Activated naive CD4-positive, alpha-beta T cell treated with anti-CD3 and anti-CD28 coated beads, Interleukin-2, amount 50 U/mL, for 24 hours (primary cell): Measurements from ENCODE around the gene AMZ1.
"Not testable (repeated sequence)": the region's sequence is repeated elsewhere in the genome, so short reads cannot be mapped to it uniquely, and the experiment has no call there.

Experiments used
- H3K27ac Mint-ChIP-seq: one replicate; pipeline ENCODE4 v1.8.0; 2021; ENCODE audit warnings: mild to moderate bottlenecking, mixed read lengths
- H3K27me3 Mint-ChIP-seq: one replicate; pipeline ENCODE4 v1.8.0; 2021; ENCODE audit warnings: mixed read lengths
- H3K36me3 Mint-ChIP-seq: one replicate; pipeline ENCODE4 v1.8.0; 2021; ENCODE audit warnings: mixed read lengths
- H3K4me1 Mint-ChIP-seq: one replicate; pipeline ENCODE4 v1.8.0; 2021; ENCODE audit warnings: mixed read lengths
- H3K4me3 Mint-ChIP-seq: one replicate; pipeline ENCODE4 v1.8.0; 2021; ENCODE audit warnings: mild to moderate bottlenecking, mixed read lengths
- H3K9me3 Mint-ChIP-seq: one replicate; pipeline ENCODE4 v1.8.0; 2021; ENCODE audit warnings: mixed read lengths

AMZ1 gene

DNA sequence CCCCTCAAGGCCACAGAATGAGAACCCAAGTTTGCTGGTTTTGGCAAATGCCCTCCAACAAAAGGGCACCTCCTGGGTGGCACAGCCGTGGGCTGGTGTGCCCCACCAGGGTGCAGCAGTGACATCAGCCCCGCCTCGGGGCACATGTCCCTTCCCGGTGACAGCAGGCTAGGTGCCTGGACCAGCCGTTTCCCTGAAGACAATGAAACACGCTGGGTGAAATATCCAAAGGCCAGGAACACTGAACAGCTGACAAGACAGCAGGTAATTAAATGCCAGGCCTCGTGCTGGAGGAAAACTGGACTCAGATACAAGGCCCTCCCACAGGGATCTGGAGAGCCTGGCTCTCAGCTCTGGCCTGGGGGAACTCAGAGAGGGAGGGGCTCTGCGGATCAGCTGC is 11.4 kb upstream of the AMZ1 start:
- H3K27ac Mint-ChIP-seq, H3K4me1 Mint-ChIP-seq, H3K9me3 Mint-ChIP-seq, H3K4me3 Mint-ChIP-seq, H3K36me3 Mint-ChIP-seq, H3K27me3 Mint-ChIP-seq: not testable (repeated sequence)

- H3K4me1 Mint-ChIP-seq, H3K9me3 Mint-ChIP-seq, H3K27me3 Mint-ChIP-seq, H3K4me3 Mint-ChIP-seq, H3K27ac Mint-ChIP-seq, H3K36me3 Mint-ChIP-seq: not testable (repeated sequence)
These were observed 9.5 kb upstream of the AMZ1 start for GRCh38 chr7:2678454-2678853.

GRCh38 chr7:2679135-2680127 is 8.6 kb upstream of the AMZ1 start:
- not testable (repeated sequence) for H3K36me3 Mint-ChIP-seq, H3K27me3 Mint-ChIP-seq, H3K4me3 Mint-ChIP-seq, H3K9me3 Mint-ChIP-seq, H3K4me1 Mint-ChIP-seq
- H3K27ac Mint-ChIP-seq = peak overlapping the region; percentile 77

GRCh38 chr7:2680256-2680655 is 7.7 kb upstream of the AMZ1 start:
- no peaks in the 10 kb centered on the region for H3K4me1 Mint-ChIP-seq
- H3K27me3 Mint-ChIP-seq = no peaks in the 10 kb centered on the region
- no peak overlapping the region for H3K27ac Mint-ChIP-seq
- H3K9me3 Mint-ChIP-seq = no peaks in the 10 kb centered on the region
- H3K4me3 Mint-ChIP-seq = no peak overlapping the region
- no peaks in the 10 kb centered on the region for H3K36me3 Mint-ChIP-seq

- Mint-ChIP-seq H3K27ac (no peak overlapping the region), H3K4me3 (no peak overlapping the region), H3K36me3 (no peaks in the 10 kb centered on the region), H3K9me3 (no peaks in the 10 kb centered on the region), H3K4me1 (no peaks in the 10 kb centered on the region), H3K27me3 (peaks cover 1% of the 10 kb centered on the region)
These were observed 7.1 kb upstream of the AMZ1 start for GRCh38 chr7:2680792-2681490.

DNA sequence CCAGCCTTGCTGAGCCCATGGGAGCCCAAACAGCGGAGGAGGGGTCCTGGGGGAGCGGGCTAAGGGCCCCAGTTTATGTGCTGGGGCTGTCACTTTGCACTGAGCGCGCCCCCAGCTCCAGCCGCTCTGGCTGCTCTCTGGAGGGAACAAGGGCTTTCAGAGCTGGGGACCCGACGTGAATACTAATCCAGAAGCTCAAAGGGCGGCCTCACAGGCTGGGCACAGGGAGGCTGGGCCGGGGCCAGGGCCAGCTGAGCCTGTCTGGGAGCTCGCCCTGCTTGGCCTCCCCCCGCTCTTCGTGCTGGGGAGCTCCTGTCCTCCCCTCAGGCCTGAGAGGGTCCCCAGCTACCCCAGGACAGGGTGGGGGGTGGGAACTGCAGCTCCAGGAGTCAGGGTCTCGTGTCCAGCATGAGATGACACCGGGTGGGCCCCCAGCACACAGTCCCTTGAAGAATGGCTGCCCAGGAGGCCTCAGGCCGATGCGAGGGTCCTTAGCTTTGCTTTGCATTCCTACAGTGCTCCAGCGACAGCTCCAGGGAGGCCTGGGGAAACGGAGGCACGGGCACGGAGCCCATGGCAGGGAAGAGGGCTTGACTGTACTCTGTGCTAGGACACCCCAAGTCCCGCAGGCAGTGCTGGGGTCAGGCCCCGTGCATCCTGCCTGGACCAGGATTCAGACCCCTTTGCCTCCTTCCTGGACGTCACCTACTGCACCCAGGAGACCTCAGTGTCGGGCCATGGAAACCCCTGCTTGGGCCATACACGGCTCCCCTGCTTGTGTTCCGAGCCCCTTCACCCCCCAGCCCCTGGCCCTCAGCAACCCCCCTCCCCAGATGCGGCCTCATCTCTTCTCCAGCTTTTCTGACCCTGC is 5.8 kb upstream of the AMZ1 start:
- Mint-ChIP-seq H3K4me1 (no peaks in the 10 kb centered on the region), H3K27me3 (peaks cover 4% of the 10 kb centered on the region), H3K4me3 (no peak overlapping the region), H3K9me3 (no peaks in the 10 kb centered on the region), H3K36me3 (no peaks in the 10 kb centered on the region), H3K27ac (no peak overlapping the region)

GRCh38 chr7:2684501-2684900 is 3.5 kb upstream of the AMZ1 start:
- Mint-ChIP-seq H3K36me3 (no peaks in the 10 kb centered on the region), H3K4me3 (no peak overlapping the region), H3K27me3 (peaks cover 13% of the 10 kb centered on the region), H3K4me1 (peaks cover 8% of the 10 kb centered on the region), H3K9me3 (no peaks in the 10 kb centered on the region), H3K27ac (no peak overlapping the region)

DNA sequence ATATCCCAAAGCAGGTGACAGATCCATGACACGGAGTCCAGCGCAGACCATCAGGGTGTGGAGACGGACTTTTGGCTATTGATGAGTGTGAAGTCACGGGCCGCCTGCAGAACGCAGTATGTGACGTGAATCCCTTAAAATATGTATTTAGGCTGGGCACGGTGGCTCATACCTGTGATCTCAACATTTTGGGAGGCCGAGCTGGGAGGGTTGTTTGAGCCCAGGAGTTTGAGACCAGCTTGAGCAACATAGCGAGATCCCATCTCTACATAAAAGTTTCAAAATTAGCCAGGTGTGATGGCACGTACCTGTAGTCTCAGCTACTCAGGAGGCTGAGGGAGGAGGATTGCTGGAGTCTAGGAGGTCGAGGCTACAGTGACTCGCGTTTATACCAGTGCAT is 1.9 kb upstream of the AMZ1 start:
- no peaks in the 10 kb centered on the region for H3K36me3 Mint-ChIP-seq
- H3K4me1 Mint-ChIP-seq = peaks cover 8% of the 10 kb centered on the region
- no peak overlapping the region for H3K27ac Mint-ChIP-seq
- H3K9me3 Mint-ChIP-seq = no peaks in the 10 kb centered on the region
- peaks cover 17% of the 10 kb centered on the region for H3K27me3 Mint-ChIP-seq
- peak overlapping the region; percentile 7 for H3K4me3 Mint-ChIP-seq

GRCh38 chr7:2687338-2687869 is 598 bp upstream of the AMZ1 start:
- peaks cover 18% of the 10 kb centered on the region for H3K27me3 Mint-ChIP-seq
- H3K4me3 Mint-ChIP-seq = no peak overlapping the region
- no peaks in the 10 kb centered on the region for H3K9me3 Mint-ChIP-seq
- peaks cover 8% of the 10 kb centered on the region for H3K4me1 Mint-ChIP-seq
- H3K27ac Mint-ChIP-seq = no peak overlapping the region
- H3K36me3 Mint-ChIP-seq = no peaks in the 10 kb centered on the region

- H3K27me3 Mint-ChIP-seq = peaks cover 18% of the 10 kb centered on the region
- no peak overlapping the region for H3K4me3 Mint-ChIP-seq
- no peaks in the 10 kb centered on the region for H3K36me3 Mint-ChIP-seq
- H3K27ac Mint-ChIP-seq = no peak overlapping the region
- peaks cover 8% of the 10 kb centered on the region for H3K4me1 Mint-ChIP-seq
- H3K9me3 Mint-ChIP-seq = no peaks in the 10 kb centered on the region
These were observed 674 bp downstream of the AMZ1 start for GRCh38 chr7:2688409-2689342.

- H3K4me1 Mint-ChIP-seq = peaks cover 8% of the 10 kb centered on the region
- H3K4me3 Mint-ChIP-seq = no peak overlapping the region
- no peaks in the 10 kb centered on the region for H3K36me3 Mint-ChIP-seq
- H3K9me3 Mint-ChIP-seq = no peaks in the 10 kb centered on the region
- no peak overlapping the region for H3K27ac Mint-ChIP-seq
- peaks cover 18% of the 10 kb centered on the region for H3K27me3 Mint-ChIP-seq
These were observed 1.4 kb downstream of the AMZ1 start for GRCh38 chr7:2689343-2689847.

GRCh38 chr7:2689951-2690705 is 2.1 kb downstream of the AMZ1 start:
- peaks cover 18% of the 10 kb centered on the region for H3K27me3 Mint-ChIP-seq
- no peaks in the 10 kb centered on the region for H3K9me3 Mint-ChIP-seq
- no peak overlapping the region for H3K4me3 Mint-ChIP-seq
- H3K4me1 Mint-ChIP-seq = peaks cover 8% of the 10 kb centered on the region
- H3K36me3 Mint-ChIP-seq = no peaks in the 10 kb centered on the region
- no peak overlapping the region for H3K27ac Mint-ChIP-seq

GRCh38 chr7:2691011-2691707 is 3.2 kb downstream of the AMZ1 start:
- Mint-ChIP-seq H3K36me3 (no peaks in the 10 kb centered on the region), H3K9me3 (no peaks in the 10 kb centered on the region), H3K27me3 (peaks cover 16% of the 10 kb centered on the region), H3K4me3 (no peak overlapping the region), H3K27ac (peak overlapping the region; percentile 72), H3K4me1 (peaks cover 8% of the 10 kb centered on the region)
